B cell (primary cell): ENCODE measurements around the gene TLX1.

ENCODE experiments used
- CTCF ChIP-seq: fragments of 200-600 bp; IDR thresholded peaks from one replicate; pipeline ENCODE4 v1.8.0; 2022; ENCODE audit warnings: antibody characterized with exemption, mild to moderate bottlenecking
- EZH2 ChIP-seq: IDR thresholded peaks from 2 replicates; pipeline ENCODE4 v1.6.1; 2012; ENCODE audit warnings: borderline replicate concordance, low read depth, mild to moderate bottlenecking, moderate library complexity, low read length; ENCODE audit not compliant: insufficient read depth, poor library complexity, severe bottlenecking

GRCh38 chr10:101085846-101086245, 45.3 kb upstream of the TLX1 start:
- no peak for TF ChIP-seq CTCF
- no peak for TF ChIP-seq EZH2
